Endothelial cell of umbilical vein (primary cell): ENCODE data around the gene FHIT. TPM values are rescaled to one million over a fixed set of nuclear protein-coding genes. Genes with fewer than 3 reads are reported as not detected.

Experiments
- BruUV-seq: library from RNA; stranded (reverse); fragments of 400-500 nt; replicated peaks from 2 replicates; lab custom pipeline; 2021; lab: Mats Ljungman, UMichigan
- CTCF ChIA-PET: fragments of 300-600, 350-600 bp; sonication (Branson Sonifier 250); formaldehyde crosslinking; loops from one replicate; lab custom pipeline; 2021; ENCODE audit warnings: antibody characterized with exemption, inconsistent platforms; lab: Charles Lee
- POLR2A ChIA-PET: fragments of 300-600, 350-600 bp; sonication (Branson Sonifier 250); formaldehyde crosslinking; loops from one replicate; lab custom pipeline; 2021; ENCODE audit warnings: antibody characterized with exemption, inconsistent platforms; lab: Charles Lee
- DNase-seq: peaks from one replicate; pipeline ENCODE4 v3.0.0-alpha.2; 2011; ENCODE audit warnings: low read depth, low spot score
- FAIRE-seq: peaks from 2 replicates; lab custom pipeline; 2011; peaks lifted over from hg19 to GRCh38; lab: Jason Lieb, UNC
- H2AFZ ChIP-seq: 2 replicates; pipeline ENCODE4 v1.6.0; 2012; ENCODE audit warnings: low read depth, low read length, control low read depth, inconsistent platforms
- H3K27ac ChIP-seq: 2 replicates; pipeline ENCODE4 v1.5.1; 2011; ENCODE audit warnings: low read depth, mild to moderate bottlenecking, control low read depth, low read length, moderate library complexity; ENCODE audit not compliant: insufficient read depth
- H3K27me3 ChIP-seq, 2 experiments: 2 replicates each; pipeline versions ENCODE4 v1.6.0 to v1.6.1; 2011; ENCODE audit warnings: low read length in 2 of 2, mixed read lengths in 1 of 2; ENCODE audit not compliant: control insufficient read depth in 2 of 2, insufficient read depth in 2 of 2
- H3K36me3 ChIP-seq, 2 experiments: 2 replicates in 1 of 2; 3 replicates in 1 of 2; pipeline ENCODE4 v1.5.1; 2011; ENCODE audit warnings: low read length in 2 of 2, mild to moderate bottlenecking in 1 of 2, moderate library complexity in 1 of 2; ENCODE audit not compliant: control insufficient read depth in 2 of 2, insufficient read depth in 2 of 2; ENCODE audit errors: extremely low read depth in 1 of 2
- H3K4me1 ChIP-seq: 3 replicates; pipeline ENCODE4 v1.5.1; 2011; ENCODE audit warnings: mild to moderate bottlenecking, low read length; ENCODE audit not compliant: control insufficient read depth, insufficient read depth; ENCODE audit errors: extremely low read depth
- H3K4me2 ChIP-seq: 2 replicates; pipeline ENCODE4 v1.6.1; 2011; ENCODE audit warnings: low read length, control low read depth, mixed read lengths; ENCODE audit not compliant: insufficient read depth
- H3K4me3 ChIP-seq, 3 experiments: fragments of 200-600 bp in 1 of 3; sonication (generic), shearing (Covaris generic) in 1 of 3; replicated peaks in 1 of 3; 2 replicates each; pipeline ENCODE4 v1.5.1; 2011 to 2016; ENCODE audit warnings: control low read depth in 3 of 3, low read length in 3 of 3, mild to moderate bottlenecking in 2 of 3, inconsistent platforms in 1 of 3, low read depth in 1 of 3, moderate library complexity in 1 of 3; ENCODE audit not compliant: insufficient read depth in 1 of 3
- H3K79me2 ChIP-seq: 2 replicates; pipeline ENCODE4 v1.6.0; 2012; ENCODE audit warnings: low read length, inconsistent platforms; ENCODE audit not compliant: control insufficient read depth, insufficient read depth
- H3K9ac ChIP-seq: replicated peaks from 2 replicates; pipeline ENCODE3; 2011; ENCODE audit warnings: low read length, control low read depth; ENCODE audit not compliant: insufficient read depth; ENCODE audit errors: extremely low read depth
- H3K9me1 ChIP-seq: replicated peaks from 3 replicates; pipeline ENCODE4 v1.6.0; 2011; ENCODE audit warnings: mild to moderate bottlenecking, low read length; ENCODE audit not compliant: control insufficient read depth, insufficient read depth; ENCODE audit errors: extremely low read depth
- H3K9me3 ChIP-seq: replicated peaks from 2 replicates; pipeline ENCODE4 v1.5.1; 2012; ENCODE audit warnings: low read length, inconsistent platforms; ENCODE audit not compliant: control insufficient read depth, insufficient read depth
- H4K20me1 ChIP-seq: replicated peaks from 2 replicates; pipeline ENCODE3; 2011; ENCODE audit warnings: mild to moderate bottlenecking, low read length; ENCODE audit not compliant: control insufficient read depth, insufficient read depth; ENCODE audit errors: extremely low read depth
- EZH2 ChIP-seq: IDR thresholded peaks from 2 replicates; pipeline ENCODE4 v1.6.1; 2012; ENCODE audit warnings: borderline replicate concordance, low read depth, mild to moderate bottlenecking, moderate library complexity, low read length, inconsistent platforms; ENCODE audit not compliant: severe bottlenecking
- FOS ChIP-seq: IDR thresholded peaks from 2 replicates; pipeline ENCODE4 v1.6.1; 2011; ENCODE audit warnings: mild to moderate bottlenecking, low read length, moderate library complexity, borderline replicate concordance; ENCODE audit not compliant: insufficient read depth
- GATA2 ChIP-seq: IDR thresholded peaks from 2 replicates; pipeline ENCODE4 v1.7.0; 2011; ENCODE audit warnings: low read depth, mild to moderate bottlenecking, moderate library complexity, mixed read lengths, low read length; ENCODE audit not compliant: insufficient read length, insufficient read depth
- JUN ChIP-seq: IDR thresholded peaks from 2 replicates; pipeline ENCODE4 v1.6.1; 2011; ENCODE audit warnings: borderline replicate concordance, low read depth; ENCODE audit not compliant: insufficient read length, insufficient read depth
- MYC ChIP-seq: IDR thresholded peaks from one replicate; pipeline ENCODE4 v1.6.1; 2011; ENCODE audit warnings: mild to moderate bottlenecking, low read depth, low read length
- POLR2A ChIP-seq: IDR thresholded peaks from 2 replicates; pipeline ENCODE4 v1.6.1; 2012; ENCODE audit warnings: low read depth, mild to moderate bottlenecking, control low read depth, low read length
- POLR2AphosphoS5 ChIP-seq: IDR thresholded peaks from 2 replicates; pipeline ENCODE4 v1.6.1; 2012; ENCODE audit warnings: low read depth, mild to moderate bottlenecking, control low read depth, low read length, moderate library complexity; ENCODE audit not compliant: insufficient read depth
- dilution Hi-C: fragments of 300-500 bp; cut with MboI; formaldehyde crosslinking; loops from one replicate; pipeline ENCODE4 v1.15.0; 2019; ENCODE audit warnings: low sequenced_read_pairs; ENCODE audit not compliant: extremely low pct_ligation_motif_present
- intact Hi-C: fragments of 100-400 bp; cut with micrococcal nuclease; formaldehyde crosslinking; loops from one replicate; pipeline ENCODE4 v1.10.0; 2022
- polyA plus RNA-seq, 4 experiments: library from polyadenylated mRNA; depleted of rRNA in 3 of 4; stranded (reverse) in 3 of 4; unstranded in 1 of 4; fragments of >200 nt; gene quantifications; 2 replicates each; pipeline versions ENCODE4 v1.2.1 to v1.2.3, GENCODE V29; 2011 to 2012; ENCODE audit warnings: missing spikeins in 1 of 4
- total RNA-seq: library from RNA; stranded (reverse); gene quantifications from 2 replicates; pipeline ENCODE4 v1.2.3, GENCODE V29; 2021
- TF ChIP-seq, protein P1 (sequence below), 2 donors: IDR thresholded peaks; 1 replicate in 1 of 2; 2 replicates in 1 of 2; pipeline ENCODE4 v1.5.1; 2011; ENCODE audit warnings: low read length in 2 of 2, mild to moderate bottlenecking in 2 of 2, moderate library complexity in 2 of 2, control low read depth in 1 of 2, inconsistent platforms in 1 of 2, low read depth in 1 of 2; ENCODE audit not compliant: insufficient read depth in 1 of 2; ENCODE audit errors: extremely low read depth in 1 of 2

FHIT gene
- total and polyA plus RNA-seq, 2 donors (not counting 3 experiments of a cell fraction or from before 2014, with no cell fraction given), result 0.47 to 2.2 TPM

GRCh38 chr3:59786374-59786773 lies 1464.9 kb downstream of the FHIT start:
- Histone ChIP-seq H3K4me3 (no peak overlapping the region), H3K9me1 (no peaks in the 10 kb centered on the region), H3K9me3 (peaks cover 5% of the 10 kb centered on the region), H2AFZ (no peak overlapping the region), H3K4me2 (no peak overlapping the region), H4K20me1 (no peaks in the 10 kb centered on the region), H3K4me1 (no peaks in the 10 kb centered on the region), H3K36me3 (no peaks in the 10 kb centered on the region), H3K27me3 (no peaks in the 10 kb centered on the region), H3K27ac (no peak overlapping the region), H3K9ac (no peak overlapping the region), H3K79me2 (no peaks in the 10 kb centered on the region)
- FAIRE-seq (no peak), DNase-seq (no peak)
- POLR2A ChIA-PET, result no interaction called here
- TF ChIP-seq POLR2A (no peak), JUN (no peak), GATA2 (no peak)
- intact Hi-C loops (no loop called here), dilution Hi-C loops (no loop called here)
- no TSS peak for BruUV-seq
- CTCF ChIA-PET, result no interaction called here

DNA sequence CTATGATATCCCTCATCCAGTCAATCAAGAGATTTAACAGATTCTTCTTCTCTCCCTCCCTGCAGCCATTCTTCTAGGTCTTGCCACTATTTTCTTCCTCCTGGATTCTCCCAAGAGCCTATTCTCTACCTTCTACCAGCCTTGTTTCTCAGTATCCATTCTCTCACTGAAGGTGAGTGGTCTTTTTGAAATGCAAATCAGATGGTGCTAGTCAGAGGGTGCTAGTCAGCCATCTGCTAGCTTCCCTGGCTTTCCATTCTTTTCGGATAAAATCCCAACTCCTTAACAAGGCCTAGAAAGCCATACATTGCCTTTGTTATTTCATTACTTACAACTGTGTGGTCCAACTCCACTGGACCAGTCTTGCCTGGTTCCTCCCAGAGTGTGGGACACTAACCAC lies 1467.1 kb downstream of the FHIT start:
- Histone ChIP-seq H3K4me3 (no peak overlapping the region), H3K79me2 (no peaks in the 10 kb centered on the region), H3K9me1 (no peaks in the 10 kb centered on the region), H3K4me1 (no peaks in the 10 kb centered on the region), H4K20me1 (no peaks in the 10 kb centered on the region), H3K9me3 (peaks cover 5% of the 10 kb centered on the region), H3K27ac (no peak overlapping the region), H3K27me3 (no peaks in the 10 kb centered on the region), H2AFZ (no peak overlapping the region), H3K4me2 (no peak overlapping the region), H3K36me3 (no peaks in the 10 kb centered on the region), H3K9ac (no peak overlapping the region)
- no peak for FAIRE-seq
- POLR2A ChIA-PET, result no interaction called here
- no peak for TF ChIP-seq FOS
- no peak for TF ChIP-seq POLR2AphosphoS5
- TF ChIP-seq GATA2, result no peak
- no peak for TF ChIP-seq EZH2
- no peak for TF ChIP-seq MYC
- TF ChIP-seq, protein P1, sequence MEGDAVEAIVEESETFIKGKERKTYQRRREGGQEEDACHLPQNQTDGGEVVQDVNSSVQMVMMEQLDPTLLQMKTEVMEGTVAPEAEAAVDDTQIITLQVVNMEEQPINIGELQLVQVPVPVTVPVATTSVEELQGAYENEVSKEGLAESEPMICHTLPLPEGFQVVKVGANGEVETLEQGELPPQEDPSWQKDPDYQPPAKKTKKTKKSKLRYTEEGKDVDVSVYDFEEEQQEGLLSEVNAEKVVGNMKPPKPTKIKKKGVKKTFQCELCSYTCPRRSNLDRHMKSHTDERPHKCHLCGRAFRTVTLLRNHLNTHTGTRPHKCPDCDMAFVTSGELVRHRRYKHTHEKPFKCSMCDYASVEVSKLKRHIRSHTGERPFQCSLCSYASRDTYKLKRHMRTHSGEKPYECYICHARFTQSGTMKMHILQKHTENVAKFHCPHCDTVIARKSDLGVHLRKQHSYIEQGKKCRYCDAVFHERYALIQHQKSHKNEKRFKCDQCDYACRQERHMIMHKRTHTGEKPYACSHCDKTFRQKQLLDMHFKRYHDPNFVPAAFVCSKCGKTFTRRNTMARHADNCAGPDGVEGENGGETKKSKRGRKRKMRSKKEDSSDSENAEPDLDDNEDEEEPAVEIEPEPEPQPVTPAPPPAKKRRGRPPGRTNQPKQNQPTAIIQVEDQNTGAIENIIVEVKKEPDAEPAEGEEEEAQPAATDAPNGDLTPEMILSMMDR (IDR thresholded peaks at IDR 0.05; ENCODE audit: extremely low read depth in 1 of 2, insufficient read depth in 1 of 2, low read depth in 1 of 2, low read length in 2 of 2), result no peak
- TF ChIP-seq POLR2A, result no peak
- TF ChIP-seq JUN, result no peak
- dilution Hi-C loops, result no loop called here
- no TSS peak for BruUV-seq
- no peak for DNase-seq
- CTCF ChIA-PET, result no interaction called here
- intact Hi-C loops, result no loop called here
